ENCODE results near the gene TRIM63.
"Not testable (repeated sequence)": the region's sequence is repeated elsewhere in the genome, so short reads cannot be mapped to it uniquely, and the experiment has no call there.

Gene TRIM63

DNA sequence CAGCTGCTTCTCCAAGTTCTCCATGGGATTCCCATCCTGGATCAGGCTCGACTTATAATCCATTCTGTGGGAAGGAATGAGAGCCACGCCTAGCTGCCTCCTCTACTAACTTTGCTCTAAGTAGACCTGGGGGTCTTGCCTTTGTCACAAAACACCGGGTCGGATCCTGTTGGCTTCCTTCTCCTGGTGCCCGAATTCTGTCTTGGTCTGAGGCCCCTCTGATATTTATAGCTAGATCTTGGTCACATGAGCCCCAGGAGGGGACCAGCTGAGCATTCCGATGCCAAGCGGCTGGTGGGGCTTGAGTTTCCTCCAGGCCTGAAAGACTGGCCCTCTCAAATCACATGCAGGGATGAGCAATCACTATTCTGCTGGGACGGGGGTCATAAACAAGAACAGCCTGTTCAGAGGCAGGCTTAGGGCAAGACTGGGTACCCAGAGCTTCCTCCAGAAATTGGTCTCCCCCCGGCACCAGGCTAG is at the start of gene TRIM63:
TRIM63 (minus strand) TSS at position 199 of the 480 bp plus-strand sequence; CDS start at position 63, 136 bp downstream.
- H3K27me3 Mint-ChIP-seq, result peaks cover 40% of the 10 kb centered on the region
- H3K4me1 Mint-ChIP-seq (ENCODE audit: low read depth), result no peaks in the 10 kb centered on the region
- H3K36me3 Mint-ChIP-seq (ENCODE audit: low read depth), result no peaks in the 10 kb centered on the region
- intact Hi-C loops (cut with micrococcal nuclease), result no loop called here
- no peak within 1 kb of the TSS for H3K27ac Mint-ChIP-seq
- H3K4me3 Mint-ChIP-seq, result no peak within 1 kb of the TSS
- H3K9me3 Mint-ChIP-seq, result no peaks in the 10 kb centered on the region

DNA sequence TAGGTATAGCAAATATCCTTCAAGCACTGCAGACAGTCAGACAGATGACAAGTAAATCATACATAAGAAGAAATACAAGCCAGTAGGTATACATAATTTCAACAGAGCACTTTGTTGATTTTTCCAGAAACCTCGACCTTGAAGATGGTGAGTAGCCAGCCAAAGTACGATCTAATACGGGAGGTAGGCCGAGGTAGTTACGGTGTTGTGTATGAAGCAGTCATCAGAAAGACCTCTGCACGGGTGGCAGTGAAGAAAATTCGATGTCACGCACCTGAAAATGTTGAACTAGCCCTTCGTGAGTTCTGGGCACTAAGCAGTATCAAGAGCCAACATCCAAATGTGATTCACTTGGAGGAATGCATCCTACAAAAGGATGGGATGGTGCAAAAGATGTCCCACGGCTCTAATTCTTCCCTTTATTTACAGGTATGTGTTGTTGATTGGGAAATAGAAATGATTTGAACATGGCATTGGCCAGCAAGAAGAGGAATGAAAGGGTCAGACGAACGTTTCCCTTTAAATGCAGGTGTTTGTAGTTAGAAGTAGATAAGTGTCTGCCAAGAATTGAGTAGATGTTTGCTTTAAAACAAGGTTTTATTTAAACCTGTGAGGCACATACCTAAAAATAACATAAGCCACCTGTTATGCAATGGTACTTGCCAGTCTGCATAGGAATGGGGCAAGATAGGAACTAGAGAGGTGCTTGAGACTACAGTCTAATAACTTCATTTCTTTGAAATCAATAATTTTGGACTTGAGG is 46.9 kb upstream of the TRIM63 start:
- peaks cover 21% of the 10 kb centered on the region for H3K4me1 Mint-ChIP-seq (ENCODE audit: low read depth)
- H3K27me3 Mint-ChIP-seq, result no peaks in the 10 kb centered on the region
- peaks cover 73% of the 10 kb centered on the region for H3K36me3 Mint-ChIP-seq (ENCODE audit: low read depth)
- H3K9me3 Mint-ChIP-seq, result no peaks in the 10 kb centered on the region
- H3K4me3 Mint-ChIP-seq, result no peak overlapping the region
- intact Hi-C loops (cut with micrococcal nuclease), result no loop called here
- H3K27ac Mint-ChIP-seq, result no peak overlapping the region

DNA sequence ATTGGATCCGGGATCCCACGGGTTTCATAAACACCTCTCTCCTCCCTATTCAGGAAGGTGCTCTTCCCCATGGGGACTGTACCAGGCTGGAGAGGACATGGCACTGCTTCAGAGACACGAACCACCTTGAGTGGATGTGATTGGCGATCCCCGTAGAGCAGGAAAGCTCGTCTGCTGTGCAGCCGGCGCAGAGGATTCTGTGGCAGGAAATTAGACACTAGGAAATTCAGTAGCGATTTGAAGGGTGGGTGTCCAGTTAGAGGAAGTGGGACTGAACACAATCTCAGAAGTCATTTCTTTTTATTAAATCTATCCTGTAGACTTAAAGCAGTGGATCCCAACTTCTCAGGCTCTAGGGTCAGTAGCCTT is 45.0 kb upstream of the TRIM63 start:
- Mint-ChIP-seq H3K27me3 (no peaks in the 10 kb centered on the region), H3K4me1 (ENCODE audit: low read depth) (peaks cover 10% of the 10 kb centered on the region), H3K36me3 (ENCODE audit: low read depth) (peaks cover 55% of the 10 kb centered on the region), H3K9me3 (no peaks in the 10 kb centered on the region), H3K4me3 (peak overlapping the region; percentile 95), H3K27ac (peak overlapping the region; percentile 88)
- intact Hi-C loops (cut with micrococcal nuclease), result loop anchor here (2.0 kb wide), 1 partner anchor 14 kb away; no protein-coding TSS in a partner anchor

DNA sequence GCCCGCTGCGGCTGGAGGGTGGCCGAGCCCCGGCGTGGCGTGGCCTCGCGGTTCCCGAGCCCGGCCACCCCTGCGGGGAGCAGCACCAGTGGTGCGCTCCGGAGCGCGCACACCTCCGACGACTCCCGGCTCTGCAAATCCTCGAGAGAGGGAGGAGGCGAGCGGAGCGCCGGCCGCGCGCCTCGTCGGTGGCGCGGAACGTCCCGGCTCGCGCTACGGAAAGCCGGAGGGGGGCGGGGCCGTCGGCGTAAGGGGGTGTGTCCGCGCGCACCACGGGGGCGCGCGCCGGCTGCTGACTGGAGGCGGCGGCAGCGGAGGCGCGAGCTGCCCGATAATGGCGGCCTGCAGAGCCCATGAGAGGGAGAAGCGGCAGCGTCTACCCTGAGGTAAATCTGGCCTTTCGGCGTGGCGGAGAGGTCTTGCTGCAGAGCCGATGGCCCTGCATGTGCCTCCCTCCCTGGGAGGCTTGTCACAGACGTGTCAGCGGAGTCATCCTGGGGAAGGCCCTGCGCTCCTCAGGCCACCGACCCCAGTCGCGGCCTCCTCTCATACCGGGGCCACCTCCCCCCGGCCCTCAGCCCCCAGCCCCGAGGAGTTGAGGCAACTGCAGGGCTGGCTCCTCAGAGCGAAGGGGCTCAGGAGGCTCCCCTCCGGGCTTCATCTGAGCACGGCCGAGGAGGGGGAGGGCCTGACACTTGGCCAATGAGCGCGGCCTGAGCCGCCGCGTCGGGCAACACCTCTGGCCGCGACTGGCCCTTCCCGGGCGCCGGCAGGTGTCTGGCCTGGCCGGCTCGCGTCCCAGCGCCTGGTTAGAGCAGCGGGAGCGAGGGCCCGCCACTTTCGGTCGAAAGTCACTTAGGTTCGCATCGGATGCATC is 44.3 kb upstream of the TRIM63 start, which contains the start of gene PDIK1L:
PDIK1L (plus strand) TSS at position 295 of the 877 bp plus-strand sequence. CDS start 2,485 bp downstream, outside the sequence.
- Mint-ChIP-seq H3K27ac (peak within 1 kb of the TSS; percentile 88), H3K36me3 (ENCODE audit: low read depth) (peaks cover 49% of the 10 kb centered on the region), H3K9me3 (no peaks in the 10 kb centered on the region), H3K4me1 (ENCODE audit: low read depth) (peaks cover 10% of the 10 kb centered on the region), H3K4me3 (peak within 1 kb of the TSS; percentile 95), H3K27me3 (no peaks in the 10 kb centered on the region)
- intact Hi-C loops (cut with micrococcal nuclease), result loop anchor here (2.0 kb wide), 1 partner anchor 15 kb away; no protein-coding TSS in a partner anchor

DNA sequence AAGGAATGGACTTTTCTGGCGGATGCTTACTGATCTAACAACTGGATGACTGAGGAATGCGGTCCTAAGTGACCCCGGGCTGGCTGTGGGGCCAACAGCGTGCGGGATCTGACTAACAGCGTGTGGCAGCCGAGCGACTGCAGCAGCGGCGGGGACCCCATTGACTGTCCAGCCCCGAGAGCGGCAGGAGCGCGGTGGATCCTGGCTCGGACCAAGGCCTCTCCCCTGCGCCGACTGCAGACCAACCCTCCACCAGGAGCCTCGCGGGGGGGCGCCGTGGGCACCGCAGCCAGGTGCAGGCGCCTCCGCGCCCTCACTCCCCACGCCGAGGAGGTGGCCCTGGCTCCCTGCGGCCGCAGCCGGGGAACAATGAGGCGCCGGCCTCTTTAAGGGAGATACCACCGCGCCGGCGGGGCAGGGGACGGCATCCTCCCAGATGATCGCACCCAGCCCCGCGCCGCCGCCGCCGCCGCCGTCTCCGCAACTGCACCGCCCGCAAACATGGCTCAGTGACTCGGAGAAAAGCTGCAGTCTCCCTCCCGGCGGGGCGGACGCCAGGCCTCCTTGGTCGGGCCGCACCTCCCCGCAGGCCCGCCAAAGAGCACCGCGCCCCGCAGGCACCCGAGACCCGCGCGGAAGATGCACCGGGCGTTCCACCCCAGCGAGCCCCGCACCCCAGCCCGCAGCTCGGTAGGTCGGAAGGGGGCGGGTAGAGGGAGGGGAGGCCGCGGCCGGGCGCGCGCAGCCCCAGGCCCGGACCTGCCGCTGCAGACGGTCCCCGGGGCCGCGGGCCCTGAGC is 43.5 kb upstream of the TRIM63 start:
- Mint-ChIP-seq H3K4me1 (ENCODE audit: low read depth) (peaks cover 10% of the 10 kb centered on the region), H3K4me3 (peak overlapping the region; percentile 95), H3K9me3 (no peaks in the 10 kb centered on the region), H3K27me3 (peaks cover 2% of the 10 kb centered on the region), H3K27ac (peak overlapping the region; percentile 88), H3K36me3 (ENCODE audit: low read depth) (peaks cover 43% of the 10 kb centered on the region)
- intact Hi-C loops (cut with micrococcal nuclease), result no loop called here

DNA sequence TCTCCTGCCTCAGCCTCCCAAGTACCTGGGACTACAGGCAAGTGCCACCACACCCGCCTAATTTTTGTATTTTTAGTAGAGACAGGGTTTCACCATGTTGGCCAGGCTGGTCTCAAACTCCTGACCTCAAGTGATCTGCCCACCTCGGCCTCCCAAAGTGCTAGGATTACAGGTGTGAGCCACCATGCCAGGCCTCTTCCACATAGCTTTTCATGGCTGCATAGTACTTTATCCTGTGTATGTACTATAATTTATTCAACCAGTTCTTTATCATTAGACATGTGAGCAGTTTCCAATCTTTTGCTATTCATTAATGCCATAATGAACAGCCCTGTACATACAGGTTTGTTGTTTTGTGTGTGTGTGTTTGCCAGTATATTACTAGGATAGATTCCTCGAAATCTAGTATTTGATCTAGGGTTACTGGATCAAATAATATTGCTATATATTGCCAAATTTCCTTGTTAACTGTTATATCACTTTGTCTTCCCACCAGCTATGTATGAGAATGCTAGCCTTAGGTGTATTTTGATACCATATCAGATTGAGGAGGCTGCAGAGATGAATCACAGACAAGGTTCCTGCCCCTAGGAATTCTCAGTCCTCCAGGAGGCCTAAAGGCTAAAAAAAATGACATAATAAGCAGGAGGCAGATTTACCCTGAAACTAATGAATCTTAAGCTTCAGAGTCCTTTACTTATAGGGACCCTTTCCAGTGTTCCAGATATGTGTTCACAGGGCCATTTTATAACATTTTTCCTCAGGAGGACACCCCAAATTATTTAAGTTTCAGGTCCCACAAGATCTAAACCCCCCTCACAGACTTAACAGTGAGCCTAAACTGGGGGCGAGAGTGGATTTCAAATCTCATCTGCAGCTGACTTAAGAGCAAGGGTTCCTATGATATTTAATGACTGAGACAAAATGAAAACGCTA is 42.1 kb upstream of the TRIM63 start:
- Mint-ChIP-seq H3K4me1 (ENCODE audit: low read depth) (peaks cover 18% of the 10 kb centered on the region), H3K4me3 (peak overlapping the region; percentile 95), H3K36me3 (ENCODE audit: low read depth) (peaks cover 28% of the 10 kb centered on the region), H3K27me3 (peaks cover 2% of the 10 kb centered on the region), H3K9me3 (no peaks in the 10 kb centered on the region), H3K27ac (peak overlapping the region; percentile 88)
- intact Hi-C loops (cut with micrococcal nuclease), result loop anchor here (5.0 kb wide), 2 partner anchors 53 to 213 kb away; no protein-coding TSS in a partner anchor

DNA sequence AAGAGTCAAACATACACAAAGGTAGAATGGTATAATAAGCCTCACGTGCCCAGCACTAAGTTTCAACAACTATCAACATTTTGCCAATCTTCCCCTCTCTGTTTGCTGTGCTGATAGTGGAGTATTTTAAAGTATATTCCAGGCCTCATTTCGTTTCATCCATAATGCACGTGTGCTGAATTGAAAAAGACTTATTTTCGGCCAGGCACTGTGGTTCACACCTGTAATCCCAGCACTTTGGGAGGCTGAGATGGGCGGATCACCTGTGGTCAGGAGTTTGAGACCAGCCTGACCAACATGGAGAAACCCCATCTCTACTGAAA is 37.8 kb upstream of the TRIM63 start:
- H3K27ac Mint-ChIP-seq; H3K9me3 Mint-ChIP-seq; H3K4me3 Mint-ChIP-seq; H3K36me3 Mint-ChIP-seq (ENCODE audit: low read depth): not testable (repeated sequence)
- Mint-ChIP-seq H3K27me3 (peaks cover 14% of the 10 kb centered on the region), H3K4me1 (ENCODE audit: low read depth) (peaks cover 12% of the 10 kb centered on the region)
- intact Hi-C loops (cut with micrococcal nuclease), result loop anchor here (1.0 to 5.0 kb wide), 3 partner anchors 40 to 217 kb away; no protein-coding TSS in a partner anchor

DNA sequence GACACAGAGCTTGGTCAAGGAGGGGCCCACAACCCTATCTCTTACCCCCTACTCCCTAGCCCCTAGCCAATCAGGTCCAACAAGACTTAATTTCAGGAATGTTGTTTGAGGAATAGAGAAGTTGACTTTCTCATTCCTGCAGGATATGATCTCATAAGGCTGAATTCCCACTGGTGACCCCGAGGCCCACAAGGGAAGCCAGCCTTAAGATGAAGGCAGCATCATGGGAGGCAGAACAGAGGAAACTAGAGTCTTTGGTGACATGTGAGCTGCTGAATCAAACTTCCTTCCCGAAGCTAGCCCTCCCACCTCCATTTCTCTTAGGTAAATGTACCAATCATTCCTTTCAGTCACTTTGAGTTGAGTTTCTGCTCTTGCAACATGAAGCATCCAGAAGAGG is 35.1 kb upstream of the TRIM63 start:
- no peak overlapping the region for H3K4me3 Mint-ChIP-seq
- H3K27ac Mint-ChIP-seq, result no peak overlapping the region
- peaks cover 17% of the 10 kb centered on the region for H3K27me3 Mint-ChIP-seq
- H3K4me1 Mint-ChIP-seq (ENCODE audit: low read depth), result peaks cover 7% of the 10 kb centered on the region
- no peaks in the 10 kb centered on the region for H3K9me3 Mint-ChIP-seq
- no peaks in the 10 kb centered on the region for H3K36me3 Mint-ChIP-seq (ENCODE audit: low read depth)
- intact Hi-C loops (cut with micrococcal nuclease), result no loop called here

DNA sequence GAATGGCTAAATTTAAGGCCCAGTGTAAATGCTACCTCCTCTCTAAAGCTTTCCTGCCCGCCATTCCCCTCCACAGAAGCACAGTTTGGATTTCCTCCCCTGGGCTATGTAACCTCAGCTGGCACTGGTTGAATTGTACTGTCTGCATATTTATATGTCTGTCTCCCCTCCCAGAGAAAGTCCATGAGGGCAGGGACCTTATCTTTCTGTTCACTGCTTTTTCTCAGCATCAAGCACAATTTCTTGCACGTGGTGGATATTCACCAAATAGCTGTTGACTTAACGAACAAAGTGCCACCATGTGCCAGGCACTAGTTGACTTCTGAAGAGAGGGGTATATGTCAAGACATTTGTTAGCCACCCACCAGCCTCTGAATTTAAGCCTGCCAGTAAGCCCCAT is 34.7 kb upstream of the TRIM63 start:
- Mint-ChIP-seq H3K27ac (no peak overlapping the region), H3K27me3 (peaks cover 17% of the 10 kb centered on the region), H3K36me3 (ENCODE audit: low read depth) (no peaks in the 10 kb centered on the region), H3K4me1 (ENCODE audit: low read depth) (peaks cover 7% of the 10 kb centered on the region), H3K9me3 (no peaks in the 10 kb centered on the region), H3K4me3 (no peak overlapping the region)
- intact Hi-C loops (cut with micrococcal nuclease), result no loop called here

GRCh38 chr1:26100204-26100603 is 32.8 kb upstream of the TRIM63 start:
- H3K4me3 Mint-ChIP-seq; H3K27ac Mint-ChIP-seq; H3K36me3 Mint-ChIP-seq (ENCODE audit: low read depth); H3K4me1 Mint-ChIP-seq (ENCODE audit: low read depth); H3K9me3 Mint-ChIP-seq; intact Hi-C loops (cut with micrococcal nuclease): not testable (repeated sequence)
- peaks cover 15% of the 10 kb centered on the region for H3K27me3 Mint-ChIP-seq

DNA sequence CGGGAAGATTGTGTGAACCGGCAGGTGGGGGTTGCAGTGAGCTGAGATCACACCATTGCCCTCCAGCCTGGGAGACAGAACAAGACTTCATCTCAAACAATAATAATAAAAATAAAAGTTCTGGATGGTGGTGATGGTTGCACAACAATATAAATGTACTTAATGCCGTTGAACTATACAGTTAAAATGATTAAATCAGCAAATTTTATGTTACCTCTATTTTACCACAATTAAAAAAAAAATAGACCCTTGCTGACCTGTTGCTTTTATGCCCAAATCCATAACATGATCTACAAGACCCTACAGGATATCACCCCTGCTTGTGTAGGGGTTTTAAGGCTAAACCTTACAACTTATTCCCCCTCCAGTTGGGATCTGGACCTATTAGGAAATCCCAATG is 32.4 kb upstream of the TRIM63 start:
- H3K9me3 Mint-ChIP-seq, result no peaks in the 10 kb centered on the region
- peaks cover under 1% of the 10 kb centered on the region for H3K4me1 Mint-ChIP-seq (ENCODE audit: low read depth)
- intact Hi-C loops (cut with micrococcal nuclease), result no loop called here
- no peak overlapping the region for H3K27ac Mint-ChIP-seq
- peaks cover 17% of the 10 kb centered on the region for H3K27me3 Mint-ChIP-seq
- H3K36me3 Mint-ChIP-seq (ENCODE audit: low read depth), result no peaks in the 10 kb centered on the region
- H3K4me3 Mint-ChIP-seq, result no peak overlapping the region

- Mint-ChIP-seq H3K4me3 (no peak overlapping the region), H3K36me3 (ENCODE audit: low read depth) (no peaks in the 10 kb centered on the region), H3K27me3 (peaks cover 28% of the 10 kb centered on the region), H3K9me3 (no peaks in the 10 kb centered on the region), H3K27ac (no peak overlapping the region), H3K4me1 (ENCODE audit: low read depth) (no peaks in the 10 kb centered on the region)
- intact Hi-C loops (cut with micrococcal nuclease), result no loop called here
Observed at GRCh38 chr1:26098602-26099001, 31.2 kb upstream of the TRIM63 start.

GRCh38 chr1:26097696-26098095 is 30.3 kb upstream of the TRIM63 start:
- Mint-ChIP-seq H3K27me3 (peaks cover 27% of the 10 kb centered on the region), H3K27ac (no peak overlapping the region), H3K4me1 (ENCODE audit: low read depth) (peaks cover 4% of the 10 kb centered on the region), H3K36me3 (ENCODE audit: low read depth) (no peaks in the 10 kb centered on the region), H3K4me3 (no peak overlapping the region), H3K9me3 (no peaks in the 10 kb centered on the region)
- intact Hi-C loops (cut with micrococcal nuclease), result no loop called here

Data from dendritic cell treated with granulocyte-macrophage colony-stimulating factor and Interleukin-4, amounts not matched to agents 40 ng/mL and 50 ng/mL, for 4 days (primary cell).